GM20000 (cell line): ENCODE measurements around the gene SNHG17.
A peak's percentile ranks its signal among the peaks of the same experiment; 100 is the strongest.

ENCODE experiments used
- DNase-seq: peaks from one replicate; pipeline ENCODE4 v3.0.0; 2012; ENCODE audit warnings: low spot score
- CTCF ChIP-seq: IDR thresholded peaks from 2 replicates; pipeline ENCODE4 v1.5.1; 2012; ENCODE audit warnings: mild to moderate bottlenecking, control low read depth; ENCODE audit errors: extremely low read depth, missing control alignments

The SNHG17 gene

DNA sequence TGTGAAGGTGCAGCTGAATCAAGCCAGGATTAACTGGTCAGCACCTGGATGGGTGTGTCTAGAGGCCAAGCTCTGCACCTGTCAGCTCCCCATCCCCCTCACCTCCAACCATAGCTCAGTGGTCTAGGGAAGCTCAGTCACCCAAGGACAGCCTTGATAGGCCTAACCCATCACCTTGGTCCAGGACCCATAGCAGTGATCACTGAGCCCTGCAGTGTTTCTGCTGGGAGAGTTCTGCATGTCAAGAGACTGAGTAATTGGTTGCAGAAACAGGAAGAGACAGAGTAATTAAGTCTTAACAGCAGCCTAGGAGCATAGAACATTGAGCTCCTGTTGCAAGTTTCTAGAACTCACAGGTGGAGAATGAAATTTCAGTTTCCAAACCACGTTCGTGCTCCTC is 18.8 kb upstream of the SNHG17 start:
- no peak for TF ChIP-seq CTCF

DNA sequence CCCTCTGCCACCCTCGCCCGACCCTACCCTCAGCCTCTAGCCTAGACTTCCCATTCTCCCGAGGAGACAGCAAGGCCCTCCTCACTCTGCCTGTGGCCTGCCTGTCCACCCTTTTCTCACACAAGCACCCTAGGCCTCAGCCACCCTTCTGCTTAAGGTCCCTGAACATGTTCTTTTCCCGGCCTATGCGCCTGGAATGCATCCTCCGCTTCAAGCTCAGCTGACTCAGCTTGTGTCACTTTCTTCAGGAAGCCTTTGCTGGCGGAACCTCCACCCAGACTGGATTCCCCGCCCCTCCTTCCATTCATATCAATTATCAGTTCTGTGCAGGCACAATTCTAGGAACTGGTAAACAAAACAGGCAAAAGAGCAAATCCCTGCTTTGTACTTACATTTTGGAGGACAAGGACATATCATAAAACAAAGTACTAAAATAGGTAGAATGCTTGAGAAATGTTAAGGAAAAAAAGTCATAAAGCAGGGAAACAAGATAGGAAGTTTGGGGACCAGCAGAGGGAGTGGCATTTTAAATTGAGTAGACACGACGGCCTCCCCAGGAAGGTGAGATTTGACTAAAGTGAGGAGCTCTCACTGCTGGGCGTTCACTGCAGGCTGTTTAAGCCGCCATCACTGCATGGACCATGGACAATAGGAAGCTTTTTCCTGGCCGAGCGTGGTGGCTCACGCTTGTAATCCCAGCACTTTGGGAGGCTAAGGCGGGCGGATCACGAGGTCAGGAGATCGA is 17.9 kb upstream of the SNHG17 start:
- DNase-seq = no peak
- TF ChIP-seq CTCF = no peak

More for the DNA sequence above, 18.8 kb upstream of the SNHG17 start:
- peak; percentile 49 for DNase-seq

GRCh38 chr20:38450412-38450975 is 15.4 kb upstream of the SNHG17 start:
- TF ChIP-seq CTCF = no peak
- no peak for DNase-seq

- no peak for TF ChIP-seq CTCF
- DNase-seq = no peak
Measured at GRCh38 chr20:38449046-38449445, 13.9 kb upstream of the SNHG17 start.

DNA sequence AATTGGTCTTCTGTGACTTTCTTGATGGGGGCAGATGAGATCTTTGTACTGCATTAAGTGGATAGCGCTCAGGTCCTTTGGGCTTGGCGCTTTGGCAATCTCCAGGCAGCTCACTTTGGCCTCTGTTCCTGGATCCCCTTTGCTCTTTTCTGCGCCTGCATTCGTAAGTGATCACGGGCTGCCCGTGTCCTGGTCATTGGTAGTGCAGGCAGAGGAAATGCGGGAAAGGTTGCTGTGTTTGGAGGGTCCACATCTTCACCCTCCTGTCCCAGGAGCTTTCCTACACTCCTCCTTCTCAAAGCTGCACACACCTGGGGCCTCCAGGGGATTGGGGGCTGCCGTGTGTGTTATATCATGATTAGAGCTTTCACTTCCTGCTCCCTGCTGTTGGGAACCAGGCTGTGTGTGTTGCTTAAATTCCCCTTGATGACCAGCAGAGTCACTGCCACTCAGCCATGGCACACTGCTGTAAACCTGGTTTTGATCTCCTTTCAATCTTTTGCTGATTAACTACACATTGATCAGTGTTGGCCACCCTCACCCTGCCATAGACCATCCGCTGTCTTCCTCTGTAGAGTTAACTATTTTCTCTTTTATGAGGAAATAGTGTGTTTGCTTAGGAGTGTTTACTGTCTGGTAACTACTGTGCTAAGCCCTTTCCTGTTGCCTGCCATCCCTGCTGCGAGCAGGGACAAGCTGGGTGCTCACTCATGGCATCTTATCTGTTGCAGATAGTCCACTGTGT is 13.0 kb upstream of the SNHG17 start:
- no peak for TF ChIP-seq CTCF
- DNase-seq = peak; percentile 35

DNA sequence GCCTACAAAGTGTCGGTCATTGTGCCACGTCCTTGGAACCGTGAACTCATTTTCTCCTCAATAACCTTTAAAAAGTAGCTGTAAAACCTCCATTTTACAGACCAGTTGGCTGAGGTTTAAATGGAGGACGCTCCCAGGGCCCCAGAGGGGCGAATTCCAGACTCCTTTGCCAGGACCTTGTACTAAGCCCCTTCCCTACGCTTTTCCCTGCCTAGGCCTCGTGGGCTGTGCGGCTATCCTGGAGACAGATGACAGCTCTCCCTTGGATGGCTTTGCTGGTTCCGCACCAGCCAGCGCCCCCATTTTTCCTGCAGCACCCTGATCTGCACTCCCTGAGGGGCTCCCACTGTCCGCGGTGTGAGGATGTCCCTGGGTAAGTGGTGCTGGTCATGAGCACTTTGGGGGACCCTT is 12.1 kb upstream of the SNHG17 start:
- no peak for DNase-seq
- no peak for TF ChIP-seq CTCF

DNA sequence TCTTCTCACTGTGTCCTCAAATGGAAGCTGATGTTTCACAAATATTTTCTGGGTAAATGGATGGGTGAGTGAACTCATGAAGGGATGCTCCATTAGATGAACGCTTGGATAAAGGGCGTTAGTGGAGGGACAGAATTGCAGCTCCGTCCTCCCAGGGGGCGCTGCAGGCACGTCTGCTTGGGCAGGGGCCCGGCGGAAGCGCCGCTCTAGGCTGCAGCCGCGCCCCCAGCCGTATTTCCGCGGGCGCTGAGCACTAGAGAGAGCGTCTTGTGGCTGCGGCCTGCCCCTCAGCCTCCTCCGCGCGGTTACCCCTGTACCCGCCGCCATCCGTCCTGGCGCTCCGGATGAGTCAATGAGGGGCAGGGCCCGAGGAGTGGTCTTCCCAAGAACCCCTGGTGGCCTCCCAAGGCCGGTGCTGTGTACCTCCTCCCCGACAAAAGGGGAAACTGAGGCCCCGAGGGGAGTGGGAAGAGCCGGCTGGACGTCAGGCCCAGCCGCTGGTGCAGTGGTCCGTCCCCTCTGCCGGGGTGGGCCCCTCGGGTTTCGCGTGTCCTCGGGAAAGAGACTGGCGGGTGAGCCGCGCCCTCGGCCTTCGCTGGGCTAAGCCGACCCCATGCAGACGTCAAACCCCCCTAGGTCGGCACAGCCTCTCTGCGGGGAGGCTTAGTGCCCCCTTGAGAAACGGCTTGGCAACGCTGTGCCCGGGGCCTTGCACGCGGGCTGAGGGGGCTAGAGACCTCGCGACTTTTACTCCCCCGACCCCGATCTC is 11.5 kb upstream of the SNHG17 start:
- peak; percentile 78 for TF ChIP-seq CTCF
- peak; percentile 90 for DNase-seq
